ENCODE results near the gene PNN.
"Not testable (repeated sequence)": the region's sequence is repeated elsewhere in the genome, so short reads cannot be mapped to it uniquely, and the experiment has no call there.

The PNN gene

GRCh38 chr14:39181026-39181692 is 6.1 kb downstream of the PNN start:
- no peak for DNase-seq (ENCODE audit: low read depth)

- DNase-seq (ENCODE audit: low read depth) = no peak
Observed at GRCh38 chr14:39181693-39182047, 6.6 kb downstream of the PNN start.

GRCh38 chr14:39182770-39183684 is 8.0 kb downstream of the PNN start:
- DNase-seq (ENCODE audit: low read depth) = no peak

- not testable (repeated sequence) for DNase-seq (ENCODE audit: low read depth)
Observed at GRCh38 chr14:39183685-39184003, 8.6 kb downstream of the PNN start.

- no peak for DNase-seq (ENCODE audit: low read depth)
Observed at GRCh38 chr14:39184628-39185255, 9.7 kb downstream of the PNN start.

GRCh38 chr14:39185256-39186049 is 10.4 kb downstream of the PNN start:
- no peak for DNase-seq (ENCODE audit: low read depth)

GRCh38 chr14:39186941-39187525 is 12.0 kb downstream of the PNN start:
- DNase-seq (ENCODE audit: low read depth) = no peak

- DNase-seq (ENCODE audit: low read depth) = no peak
Observed at GRCh38 chr14:39203659-39204606, 28.9 kb downstream of the PNN start.

GRCh38 chr14:39207430-39207829 is 32.4 kb downstream of the PNN start:
- not testable (repeated sequence) for DNase-seq (ENCODE audit: low read depth)

- DNase-seq (ENCODE audit: low read depth) = no peak
Observed at GRCh38 chr14:39211109-39211741, 36.2 kb downstream of the PNN start.

- DNase-seq (ENCODE audit: low read depth) = no peak
Observed at GRCh38 chr14:39212034-39212433, 37.0 kb downstream of the PNN start.

GRCh38 chr14:39212693-39213092 is 37.6 kb downstream of the PNN start:
- no peak for DNase-seq (ENCODE audit: low read depth)

GRCh38 chr14:39217214-39217879 is 42.3 kb downstream of the PNN start:
- no peak for DNase-seq (ENCODE audit: low read depth)

- DNase-seq (ENCODE audit: low read depth) = no peak
Observed at GRCh38 chr14:39218171-39218769, 43.2 kb downstream of the PNN start.

GRCh38 chr14:39219075-39219499 is 44.0 kb downstream of the PNN start:
- no peak for DNase-seq (ENCODE audit: low read depth)

GRCh38 chr14:39220473-39220872 is 45.4 kb downstream of the PNN start:
- DNase-seq (ENCODE audit: low read depth) = not testable (repeated sequence)

- DNase-seq (ENCODE audit: low read depth) = no peak
Observed at GRCh38 chr14:39228044-39228443, 53.0 kb downstream of the PNN start.

- DNase-seq (ENCODE audit: low read depth) = no peak
Observed at GRCh38 chr14:39228509-39229221, 53.6 kb downstream of the PNN start.

- no peak for DNase-seq (ENCODE audit: low read depth)
Observed at GRCh38 chr14:39229222-39229543, 54.1 kb downstream of the PNN start.
